Measurements from ENCODE around the gene PCDHGC4. TPM values are rescaled to one million over a fixed set of nuclear protein-coding genes. Genes with fewer than 3 reads are reported as not detected.
A peak's percentile ranks its signal among the peaks of the same experiment; 100 is the strongest.

The PCDHGC4 gene
- total RNA-seq, 2 experiments from 2014 or later: not detected

- no peaks in the 10 kb centered on the region for H3K27me3 Mint-ChIP-seq
- H3K9me3 Mint-ChIP-seq: no peaks in the 10 kb centered on the region
- no peak overlapping the region for H3K4me3 Mint-ChIP-seq
- DNase-seq: peak; percentile 35
- intact Hi-C loops (cut with micrococcal nuclease): loop anchor here (5.0 kb wide), 2 partner anchors 102 to 292 kb away; partner anchors contain the start of genes PCDHB14 and PCDHGA10
- CTCF ChIA-PET: interaction anchor here (0.7 to 7.9 kb wide), 15 partner anchors 11 to 323 kb away, joined by 3 to 139 read pairs (median 7); partner anchors contain the start of genes PCDHGA10, PCDHGA11, PCDHGB3 and PCDHGB5
- peak overlapping the region; percentile 65 for H3K27ac Mint-ChIP-seq
- peaks cover 27% of the 10 kb centered on the region for H3K36me3 Mint-ChIP-seq
- H3K4me1 Mint-ChIP-seq (ENCODE audit: low read depth): peaks cover 24% of the 10 kb centered on the region
- POLR2A ChIA-PET: interaction anchor here (0.8 kb wide), 1 partner anchor 14 kb away, joined by 3 read pairs; no protein-coding TSS in a partner anchor
These were observed 29.7 kb downstream of the PCDHGC4 start for GRCh38 chr5:141514330-141515133.

DNA sequence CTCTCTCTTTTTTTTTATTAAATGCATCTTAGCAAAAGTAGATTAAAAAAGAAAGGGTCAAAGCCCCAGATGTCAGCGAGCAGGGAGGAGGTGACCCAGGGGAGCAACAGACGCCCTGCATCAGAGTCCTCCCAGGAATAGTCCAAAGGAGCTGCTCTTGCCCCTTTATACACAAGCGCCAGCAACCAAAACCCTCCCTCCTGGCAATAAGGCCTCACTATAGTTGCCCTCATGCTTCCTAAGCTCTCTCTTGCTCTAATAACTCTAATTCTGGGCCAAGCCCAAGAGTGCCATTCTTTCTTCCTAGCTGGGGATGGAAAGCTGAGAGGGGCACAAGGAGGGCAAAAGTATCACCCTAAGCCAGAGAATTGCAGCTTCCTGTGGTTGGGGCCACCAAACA, 30.3 kb downstream of the PCDHGC4 start:
- Mint-ChIP-seq H3K9me3 (no peaks in the 10 kb centered on the region), H3K36me3 (peaks cover 33% of the 10 kb centered on the region), H3K4me1 (ENCODE audit: low read depth) (peaks cover 24% of the 10 kb centered on the region), H3K27me3 (no peaks in the 10 kb centered on the region), H3K4me3 (no peak overlapping the region), H3K27ac (no peak overlapping the region)
- POLR2A ChIA-PET: interaction anchor here (0.8 kb wide), 1 partner anchor 13 kb away, joined by 3 read pairs; no protein-coding TSS in a partner anchor
- no peak for DNase-seq
- intact Hi-C loops (cut with micrococcal nuclease): no loop called here
- CTCF ChIA-PET: interaction anchor here (0.7 to 7.9 kb wide), 10 partner anchors 9 to 195 kb away, joined by 3 to 139 read pairs (median 11); partner anchors contain the start of genes PCDHGA10, PCDHGB3, PCDHGC4 and TAF7

DNA sequence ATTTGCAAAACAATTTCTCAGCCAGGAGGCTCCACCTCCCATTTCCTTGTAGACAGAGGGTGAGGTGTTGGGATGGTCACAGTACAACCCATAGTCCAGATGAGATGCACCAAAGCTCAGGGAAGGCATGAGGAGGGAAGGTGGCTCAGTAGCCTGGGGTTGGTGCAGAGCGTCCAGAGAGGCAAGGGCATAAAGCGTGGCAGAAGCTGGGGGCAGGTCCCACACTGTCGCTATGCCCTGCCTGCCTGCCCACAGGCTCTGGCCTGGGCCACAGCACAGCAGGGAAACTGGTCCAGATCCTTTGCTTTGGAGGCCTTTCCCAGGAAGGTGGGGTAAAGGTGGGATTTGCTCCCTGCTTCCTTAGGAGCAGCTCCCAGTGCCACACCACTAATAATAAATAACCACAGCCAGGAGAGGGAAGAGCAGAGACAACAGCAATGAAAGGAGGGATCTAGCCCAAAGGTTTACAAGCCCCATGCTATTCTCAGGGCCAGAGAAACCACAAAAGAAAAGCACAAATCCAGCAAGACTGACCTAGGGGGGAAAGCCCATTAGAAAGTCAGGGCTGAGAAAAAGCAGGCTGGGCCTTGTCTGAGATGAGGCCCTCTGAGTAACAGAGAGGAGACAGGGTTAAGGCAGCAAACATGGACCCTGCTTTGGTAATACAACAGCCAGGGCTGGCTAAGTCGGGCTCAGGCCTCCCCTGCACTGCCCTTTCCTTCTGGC, 31.3 kb downstream of the PCDHGC4 start:
- Mint-ChIP-seq H3K9me3 (no peaks in the 10 kb centered on the region), H3K4me1 (ENCODE audit: low read depth) (peaks cover 29% of the 10 kb centered on the region), H3K27ac (peak overlapping the region; percentile 18), H3K4me3 (no peak overlapping the region), H3K36me3 (peaks cover 43% of the 10 kb centered on the region), H3K27me3 (no peaks in the 10 kb centered on the region)
- intact Hi-C loops (cut with micrococcal nuclease): no loop called here
- no peak for DNase-seq
- POLR2A ChIA-PET: no interaction called here
- CTCF ChIA-PET: interaction anchor here (1.2 to 7.9 kb wide), 6 partner anchors 9 to 196 kb away, joined by 4 to 139 read pairs (median 20); partner anchors contain the start of genes PCDHGA10 and TAF7

- no peak overlapping the region for H3K4me3 Mint-ChIP-seq
- DNase-seq: no peak
- H3K27me3 Mint-ChIP-seq: no peaks in the 10 kb centered on the region
- peaks cover 34% of the 10 kb centered on the region for H3K4me1 Mint-ChIP-seq (ENCODE audit: low read depth)
- no peak overlapping the region for H3K27ac Mint-ChIP-seq
- intact Hi-C loops (cut with micrococcal nuclease): no loop called here
- no peaks in the 10 kb centered on the region for H3K9me3 Mint-ChIP-seq
- ChIA-PET CTCF (interaction anchor here (2.9 to 7.7 kb wide), 3 partner anchors 8 to 47 kb away, joined by 15 to 139 read pairs (median 26); no protein-coding TSS in a partner anchor), POLR2A (no interaction called here)
- H3K36me3 Mint-ChIP-seq: peaks cover 47% of the 10 kb centered on the region
These were observed 31.8 kb downstream of the PCDHGC4 start for GRCh38 chr5:141516672-141517025.

DNA sequence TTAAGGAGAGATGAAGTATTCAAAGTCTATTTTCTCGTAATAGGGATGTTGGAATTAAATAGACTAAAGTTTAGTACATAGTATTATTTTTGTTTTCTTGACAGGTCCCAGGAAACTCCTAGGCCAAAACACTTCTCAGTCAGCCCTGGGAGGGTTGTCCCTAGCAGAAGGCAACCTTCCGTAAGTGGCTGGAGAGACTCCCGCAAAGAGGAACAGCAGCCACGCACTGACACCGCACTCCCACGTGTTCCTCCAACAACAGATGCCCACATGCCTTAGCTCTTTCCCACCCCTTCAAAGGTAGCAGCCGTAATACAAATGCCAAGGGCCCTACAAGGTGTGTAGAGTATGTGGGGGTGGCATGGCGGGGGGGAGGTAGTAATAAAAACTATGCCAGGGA, 32.5 kb downstream of the PCDHGC4 start:
- no peak overlapping the region for H3K4me3 Mint-ChIP-seq
- no peaks in the 10 kb centered on the region for H3K9me3 Mint-ChIP-seq
- H3K27ac Mint-ChIP-seq: no peak overlapping the region
- peaks cover 50% of the 10 kb centered on the region for H3K36me3 Mint-ChIP-seq
- CTCF ChIA-PET: interaction anchor here (1.2 to 2.9 kb wide), 2 partner anchors 40 to 47 kb away, joined by 4 to 15 read pairs; no protein-coding TSS in a partner anchor
- POLR2A ChIA-PET: no interaction called here
- no peaks in the 10 kb centered on the region for H3K27me3 Mint-ChIP-seq
- DNase-seq: no peak
- H3K4me1 Mint-ChIP-seq (ENCODE audit: low read depth): peaks cover 40% of the 10 kb centered on the region
- intact Hi-C loops (cut with micrococcal nuclease): no loop called here

DNA sequence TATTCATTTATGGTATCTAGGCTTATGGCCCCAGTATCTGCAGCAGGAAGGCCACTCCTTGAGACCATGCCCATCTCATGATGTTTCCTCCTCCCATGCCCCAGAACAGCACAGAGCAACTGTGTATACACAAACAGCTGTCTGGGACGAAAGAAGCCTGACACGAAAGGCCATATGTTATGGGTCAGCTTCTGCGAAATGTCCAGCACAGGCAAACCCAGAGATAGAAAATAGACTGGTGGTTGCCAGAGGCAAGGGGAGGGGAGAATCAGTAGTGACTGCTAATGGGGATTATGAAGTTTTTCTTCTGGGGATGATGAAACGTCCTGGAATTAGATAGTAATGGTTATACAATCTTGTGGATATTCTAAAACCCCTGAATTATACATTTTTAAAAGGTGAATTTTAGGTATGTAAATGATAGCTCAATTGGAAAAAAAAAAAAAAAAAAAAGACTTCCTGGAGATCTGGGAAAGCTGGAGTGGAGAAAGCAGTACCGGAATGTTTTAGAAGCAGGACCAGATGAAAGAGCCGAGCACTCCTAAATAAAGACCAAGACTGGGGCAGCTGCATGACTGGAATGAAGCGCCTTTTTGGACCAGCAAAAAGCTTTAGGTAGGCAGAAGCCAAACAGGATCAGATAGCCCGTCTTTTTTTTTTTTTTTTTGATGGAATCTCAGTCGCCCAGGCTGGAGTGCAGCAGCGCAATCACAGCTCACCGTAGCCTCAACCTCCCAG, 33.2 kb downstream of the PCDHGC4 start:
- Mint-ChIP-seq H3K4me3 (no peak overlapping the region), H3K9me3 (no peaks in the 10 kb centered on the region), H3K36me3 (peaks cover 53% of the 10 kb centered on the region), H3K4me1 (ENCODE audit: low read depth) (peaks cover 41% of the 10 kb centered on the region), H3K27ac (no peak overlapping the region), H3K27me3 (no peaks in the 10 kb centered on the region)
- ChIA-PET POLR2A (no interaction called here), CTCF (interaction anchor here (1.0 to 1.3 kb wide), 3 partner anchors 45 to 49 kb away, joined by 3 to 4 read pairs (median 3); no protein-coding TSS in a partner anchor)
- intact Hi-C loops (cut with micrococcal nuclease): no loop called here
- DNase-seq: no peak

DNA sequence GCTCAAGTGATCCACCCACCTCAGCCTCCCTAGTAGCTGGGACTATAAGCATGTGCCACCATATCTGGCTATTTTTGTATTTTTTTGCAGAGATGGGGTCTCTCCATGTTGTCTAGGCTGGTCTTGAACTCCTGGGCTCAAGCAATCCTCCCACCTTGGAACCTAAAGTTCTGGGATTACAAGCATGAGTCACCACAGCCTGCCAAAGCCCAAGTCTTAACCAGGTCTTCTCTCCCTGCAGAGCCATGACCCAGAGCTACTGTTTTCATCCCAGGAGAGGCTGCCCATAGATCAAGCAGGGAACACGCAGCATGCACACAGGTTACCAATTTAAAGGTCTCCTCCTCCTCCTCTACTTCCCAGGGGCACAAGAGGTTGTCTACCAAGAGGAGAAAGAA, 33.8 kb downstream of the PCDHGC4 start:
- ChIA-PET CTCF (interaction anchor here (1.0 to 1.3 kb wide), 3 partner anchors 45 to 49 kb away, joined by 3 to 4 read pairs (median 3); no protein-coding TSS in a partner anchor), POLR2A (no interaction called here)
- peaks cover 52% of the 10 kb centered on the region for H3K36me3 Mint-ChIP-seq

GRCh38 chr5:141519605-141520565, 35.1 kb downstream of the PCDHGC4 start:
- peaks cover 33% of the 10 kb centered on the region for H3K4me1 Mint-ChIP-seq (ENCODE audit: low read depth)
- no peak overlapping the region for H3K4me3 Mint-ChIP-seq
- peak overlapping the region; percentile 56 for H3K27ac Mint-ChIP-seq
- intact Hi-C loops (cut with micrococcal nuclease): no loop called here
- POLR2A ChIA-PET: interaction anchor here (1.8 kb wide), 1 partner anchor 200 kb away, joined by 5 read pairs; no protein-coding TSS in a partner anchor
- CTCF ChIA-PET: interaction anchor here (1.1 to 2.3 kb wide), 3 partner anchors 47 to 200 kb away, joined by 4 to 8 read pairs (median 5); partner anchors contain the start of genes PCDHGA1 and TAF7
- peaks cover 56% of the 10 kb centered on the region for H3K36me3 Mint-ChIP-seq
- H3K27me3 Mint-ChIP-seq: no peaks in the 10 kb centered on the region
- H3K9me3 Mint-ChIP-seq: no peaks in the 10 kb centered on the region
- no peak for DNase-seq

More for the DNA sequence above, 33.8 kb downstream of the PCDHGC4 start:
- DNase-seq: no peak
- intact Hi-C loops (cut with micrococcal nuclease): no loop called here
- peaks cover 39% of the 10 kb centered on the region for H3K4me1 Mint-ChIP-seq (ENCODE audit: low read depth)
- no peaks in the 10 kb centered on the region for H3K9me3 Mint-ChIP-seq
- no peak overlapping the region for H3K27ac Mint-ChIP-seq
- H3K27me3 Mint-ChIP-seq: no peaks in the 10 kb centered on the region
- no peak overlapping the region for H3K4me3 Mint-ChIP-seq

DNA sequence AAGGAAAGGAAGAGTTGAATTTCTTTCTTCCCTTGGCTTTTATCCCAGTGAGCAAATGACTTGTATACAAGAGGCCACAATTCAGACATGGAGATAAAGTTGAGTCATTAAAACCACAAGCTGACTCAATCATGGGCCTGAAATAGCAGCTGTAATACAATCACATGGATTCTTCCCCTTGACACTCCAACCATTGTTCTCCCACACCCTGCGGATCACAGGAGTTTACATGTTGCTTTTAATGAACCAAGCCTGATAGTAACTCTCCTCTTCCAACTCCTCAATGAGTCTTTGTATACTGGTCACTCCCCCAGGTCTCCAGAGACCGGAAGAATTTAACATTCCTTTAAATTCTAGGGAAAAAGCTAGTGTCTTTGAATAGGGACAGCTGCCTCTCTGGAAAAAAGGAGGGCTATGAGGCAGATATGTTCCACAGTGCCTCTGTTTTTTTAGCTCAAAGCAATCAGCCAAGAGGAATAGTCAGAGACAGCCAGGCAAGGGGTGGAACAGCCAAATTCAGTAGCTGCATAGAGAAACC, 36.5 kb downstream of the PCDHGC4 start:
- no peaks in the 10 kb centered on the region for H3K27me3 Mint-ChIP-seq
- H3K4me3 Mint-ChIP-seq: no peak overlapping the region
- ChIA-PET POLR2A (interaction anchor here (1.8 kb wide), 1 partner anchor 201 kb away, joined by 5 read pairs; no protein-coding TSS in a partner anchor), CTCF (interaction anchor here (0.6 to 9.1 kb wide), 13 partner anchors 9 to 201 kb away, joined by 3 to 139 read pairs (median 9); partner anchors contain the start of genes PCDHGA10, PCDHGA11, PCDHGA12 and PCDHGB1)
- no peak overlapping the region for H3K27ac Mint-ChIP-seq
- peaks cover 64% of the 10 kb centered on the region for H3K36me3 Mint-ChIP-seq
- peaks cover 36% of the 10 kb centered on the region for H3K4me1 Mint-ChIP-seq (ENCODE audit: low read depth)
- no peaks in the 10 kb centered on the region for H3K9me3 Mint-ChIP-seq
- DNase-seq: no peak
- intact Hi-C loops (cut with micrococcal nuclease): loop anchor here (1.0 kb wide), 1 partner anchor 8 kb away; no protein-coding TSS in a partner anchor

DNA sequence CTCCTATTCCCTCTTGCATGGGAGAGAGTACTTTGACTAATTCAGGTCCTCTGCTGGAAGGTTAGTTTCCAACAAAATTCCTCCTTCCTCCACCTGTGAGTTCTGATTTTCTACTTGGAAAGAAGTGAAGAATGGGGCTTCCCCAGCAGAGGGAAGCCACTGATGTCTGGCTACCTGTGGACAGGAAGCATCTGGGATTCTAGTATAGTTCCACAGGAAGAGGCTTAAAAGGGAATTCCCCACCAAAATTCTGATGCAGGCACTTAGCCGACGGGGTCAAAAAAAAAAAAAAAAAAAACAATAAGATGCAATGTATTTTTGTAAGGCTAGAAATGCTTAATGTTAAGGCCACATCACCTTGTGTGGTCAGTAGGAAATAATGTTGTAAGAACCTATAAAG, 37.5 kb downstream of the PCDHGC4 start:
- no peak overlapping the region for H3K27ac Mint-ChIP-seq

More for the DNA sequence above, 37.5 kb downstream of the PCDHGC4 start:
- ChIA-PET CTCF (interaction anchor here (1.1 to 9.1 kb wide), 11 partner anchors 10 to 202 kb away, joined by 3 to 139 read pairs (median 10); partner anchors contain the start of genes PCDHGA10, PCDHGA11, PCDHGB3 and PCDHGB6), POLR2A (interaction anchor here (1.2 kb wide), 1 partner anchor 9 kb away, joined by 6 read pairs; no protein-coding TSS in a partner anchor)
- intact Hi-C loops (cut with micrococcal nuclease): no loop called here
- Mint-ChIP-seq H3K4me1 (ENCODE audit: low read depth) (peaks cover 36% of the 10 kb centered on the region), H3K36me3 (peaks cover 63% of the 10 kb centered on the region), H3K4me3 (no peak overlapping the region), H3K9me3 (no peaks in the 10 kb centered on the region), H3K27me3 (no peaks in the 10 kb centered on the region)
- no peak for DNase-seq
